Smooth muscle cell (in vitro differentiated cells): ENCODE measurements around the gene SIRT7. TPM values are rescaled to one million over a fixed set of nuclear protein-coding genes. Genes with fewer than 3 reads are reported as not detected.

Experiments used
- DNase-seq: peaks from one replicate; lab custom pipeline; 2025; ENCODE audit not compliant: unreplicated experiment; lab: John Stamatoyannopoulos, UW
- H2AFZ ChIP-seq: fragments of 200-600 bp; sonication (generic); 2 replicates; pipeline ENCODE4 v1.6.0; 2016; ENCODE audit warnings: antibody characterized with exemption, low read depth, mild to moderate bottlenecking
- H3F3A ChIP-seq: fragments of 200-600 bp; sonication (generic); 2 replicates; pipeline ENCODE4 v1.6.0; 2017; ENCODE audit warnings: antibody characterized with exemption, low read depth
- H3K27ac ChIP-seq: fragments of 200-600 bp; sonication (generic); 2 replicates; pipeline ENCODE4 v1.5.1; 2016; ENCODE audit warnings: low read depth, mild to moderate bottlenecking
- H3K27me3 ChIP-seq: fragments of 200-600 bp; sonication (generic); 2 replicates; pipeline ENCODE4 v1.6.1; 2016; ENCODE audit warnings: low read depth, mild to moderate bottlenecking
- H3K36me3 ChIP-seq: fragments of 200-600 bp; sonication (generic); 2 replicates; pipeline ENCODE4 v1.5.1; 2016; ENCODE audit warnings: low read depth
- H3K4me1 ChIP-seq: fragments of 200-600 bp; sonication (generic); 2 replicates; pipeline ENCODE4 v1.5.1; 2016; ENCODE audit warnings: low read depth
- H3K4me2 ChIP-seq: fragments of 200-600 bp; sonication (generic); 2 replicates; pipeline ENCODE4 v1.6.0; 2016; ENCODE audit warnings: mild to moderate bottlenecking
- H3K4me3 ChIP-seq: fragments of 200-600 bp; sonication (generic); 2 replicates; pipeline ENCODE4 v1.5.1; 2016; ENCODE audit warnings: mild to moderate bottlenecking
- H3K79me2 ChIP-seq: fragments of 200-600 bp; sonication (generic); 2 replicates; pipeline ENCODE4 v1.6.0; 2016; ENCODE audit warnings: low read depth, mild to moderate bottlenecking
- H3K9ac ChIP-seq: fragments of 200-600 bp; sonication (generic); 2 replicates; pipeline ENCODE4 v1.6.0; 2016; ENCODE audit warnings: low read depth
- H3K9me3 ChIP-seq: fragments of 200-600 bp; sonication (generic); replicated peaks from 2 replicates; pipeline ENCODE4 v1.5.1; 2016; ENCODE audit warnings: low read depth
- H4K20me1 ChIP-seq: fragments of 200-600 bp; sonication (generic); 2 replicates; pipeline ENCODE4 v1.6.0; 2016; ENCODE audit warnings: low read depth
- CTCF ChIP-seq: fragments of 200-600 bp; sonication (generic); IDR thresholded peaks from 2 replicates; pipeline ENCODE4 v1.5.1; 2017; ENCODE audit warnings: borderline replicate concordance, mild to moderate bottlenecking, antibody characterized with exemption; ENCODE audit not compliant: insufficient read depth, poor library complexity, severe bottlenecking
- WGBS: methylation state at CpG from one replicate; pipeline ENCODE4 v1.1.7; 2016; ENCODE audit warnings: low lambda C conversion rate; 5-methylcytosine and 5-hydroxymethylcytosine counted together
- polyA plus RNA-seq: library from polyadenylated mRNA; unstranded; fragments of >200 nt; fragmentation: Nextera tagmentation; extraction: Ambion mirVana; gene quantifications from 2 replicates; pipeline ENCODE4 v1.2.1, GENCODE V29; 2016
- total RNA-seq: library from RNA; depleted of rRNA; stranded (reverse); fragments of >200 nt; gene quantifications from 2 replicates; pipeline ENCODE4 v1.2.3, GENCODE V29; 2014

SIRT7 gene
- total and polyA plus RNA-seq, 2 experiments from 2014 or later: 10.1 to 19.9 TPM

- Histone ChIP-seq H3K27me3 (no peaks in the 10 kb centered on the region), H3K36me3 (no peaks in the 10 kb centered on the region), H3K9ac (no peak overlapping the region), H2AFZ (no peak overlapping the region), H3K27ac (no peak overlapping the region), H3F3A (peaks cover 9% of the 10 kb centered on the region), H3K9me3 (no peaks in the 10 kb centered on the region), H3K4me3 (no peak overlapping the region), H3K79me2 (peaks cover 10% of the 10 kb centered on the region), H3K4me2 (no peak overlapping the region), H4K20me1 (peaks cover 26% of the 10 kb centered on the region), H3K4me1 (peaks cover 4% of the 10 kb centered on the region)
- WGBS: 95% methylated on average over 23 of the region's 26 CpGs
- TF ChIP-seq CTCF: no peak
- DNase-seq: no peak
These were observed 10.5 kb downstream of the SIRT7 start for GRCh38 chr17:81907219-81908145.

GRCh38 chr17:81906476-81907218, 11.3 kb downstream of the SIRT7 start:
- H3K79me2 ChIP-seq: peaks cover 10% of the 10 kb centered on the region
- TF ChIP-seq CTCF: no peak
- no peaks in the 10 kb centered on the region for H3K27me3 ChIP-seq
- H3K9me3 ChIP-seq: no peaks in the 10 kb centered on the region
- no peak overlapping the region for H3K4me2 ChIP-seq
- DNase-seq: no peak
- H3K4me3 ChIP-seq: no peak overlapping the region
- 96% methylated on average over 15 of the region's 15 CpGs for WGBS
- no peak overlapping the region for H3K27ac ChIP-seq
- H3F3A ChIP-seq: peaks cover 1% of the 10 kb centered on the region
- no peak overlapping the region for H2AFZ ChIP-seq
- no peaks in the 10 kb centered on the region for H3K36me3 ChIP-seq
- H4K20me1 ChIP-seq: peaks cover 19% of the 10 kb centered on the region
- peaks cover 6% of the 10 kb centered on the region for H3K4me1 ChIP-seq
- H3K9ac ChIP-seq: no peak overlapping the region

GRCh38 chr17:81905993-81906392, 12.0 kb downstream of the SIRT7 start:
- TF ChIP-seq CTCF: no peak
- Histone ChIP-seq H3K27ac (no peak overlapping the region), H3K36me3 (no peaks in the 10 kb centered on the region), H3K9ac (no peak overlapping the region), H3K4me1 (peaks cover 7% of the 10 kb centered on the region), H4K20me1 (peaks cover 19% of the 10 kb centered on the region), H3F3A (no peaks in the 10 kb centered on the region), H3K79me2 (peaks cover 10% of the 10 kb centered on the region), H3K27me3 (no peaks in the 10 kb centered on the region), H3K4me2 (no peak overlapping the region), H3K4me3 (no peak overlapping the region), H2AFZ (no peak overlapping the region), H3K9me3 (no peaks in the 10 kb centered on the region)
- WGBS: 98% methylated on average over 10 of the region's 10 CpGs
- no peak for DNase-seq
